ENCODE measurements around the gene KRT32.
"Not testable (repeated sequence)": the region's sequence is repeated elsewhere in the genome, so short reads cannot be mapped to it uniquely, and the experiment has no call there.

The KRT32 gene

GRCh38 chr17:41424111-41424635 is 43.0 kb downstream of the KRT32 start, which contains the start of gene KRT37:
KRT37 (minus strand) TSS chr17:41424585; CDS start chr17:41424523, 62 bp downstream.
- no peak for DNase-seq (ENCODE audit: low read depth)

- DNase-seq (ENCODE audit: low read depth), result not testable (repeated sequence)
These were observed 44.6 kb downstream of the KRT32 start for GRCh38 chr17:41422586-41422985.

GRCh38 chr17:41421617-41422016 is 45.6 kb downstream of the KRT32 start:
- DNase-seq (ENCODE audit: low read depth), result no peak

GRCh38 chr17:41421116-41421515 is 46.1 kb downstream of the KRT32 start:
- peak; percentile 85 for DNase-seq (ENCODE audit: low read depth)

GRCh38 chr17:41420134-41420533 is 47.1 kb downstream of the KRT32 start:
- DNase-seq (ENCODE audit: low read depth), result no peak

GRCh38 chr17:41419716-41420115 is 47.5 kb downstream of the KRT32 start:
- DNase-seq (ENCODE audit: low read depth), result no peak

- no peak for DNase-seq (ENCODE audit: low read depth)
These were observed 48.9 kb downstream of the KRT32 start for GRCh38 chr17:41418116-41418860.

- no peak for DNase-seq (ENCODE audit: low read depth)
These were observed 49.6 kb downstream of the KRT32 start for GRCh38 chr17:41417576-41418015.

- DNase-seq (ENCODE audit: low read depth), result no peak
These were observed 50.1 kb downstream of the KRT32 start for GRCh38 chr17:41417127-41417526.

- DNase-seq (ENCODE audit: low read depth), result peak; percentile 39
These were observed 50.7 kb downstream of the KRT32 start for GRCh38 chr17:41416479-41416878.

- peak; percentile 66 for DNase-seq (ENCODE audit: low read depth)
These were observed 51.3 kb downstream of the KRT32 start for GRCh38 chr17:41415833-41416335.

GRCh38 chr17:41415411-41415810 is 51.8 kb downstream of the KRT32 start:
- DNase-seq (ENCODE audit: low read depth), result no peak

GRCh38 chr17:41413982-41414381 is 53.2 kb downstream of the KRT32 start:
- DNase-seq (ENCODE audit: low read depth), result no peak

GRCh38 chr17:41413353-41413957 is 53.7 kb downstream of the KRT32 start:
- DNase-seq (ENCODE audit: low read depth), result no peak

- DNase-seq (ENCODE audit: low read depth), result no peak
These were observed 55.9 kb downstream of the KRT32 start for GRCh38 chr17:41411072-41411840.
